Endothelial cell of umbilical vein (primary cell): ENCODE results near the gene GPN3. TPM values are rescaled to one million over a fixed set of nuclear protein-coding genes. Genes with fewer than 3 reads are reported as not detected.
A peak's percentile ranks its signal among the peaks of the same experiment; 100 is the strongest.
"Not testable (repeated sequence)": the region's sequence is repeated elsewhere in the genome, so short reads cannot be mapped to it uniquely, and the experiment has no call there.

ENCODE experiments used
- BruUV-seq: library from RNA; stranded (reverse); fragments of 400-500 nt; replicated peaks from 2 replicates; lab custom pipeline; 2021; lab: Mats Ljungman, UMichigan
- CTCF ChIA-PET: fragments of 300-600, 350-600 bp; sonication (Branson Sonifier 250); formaldehyde crosslinking; loops from one replicate; lab custom pipeline; 2021; ENCODE audit warnings: antibody characterized with exemption, inconsistent platforms; lab: Charles Lee
- POLR2A ChIA-PET: fragments of 300-600, 350-600 bp; sonication (Branson Sonifier 250); formaldehyde crosslinking; loops from one replicate; lab custom pipeline; 2021; ENCODE audit warnings: antibody characterized with exemption, inconsistent platforms; lab: Charles Lee
- DNase-seq: peaks from one replicate; pipeline ENCODE4 v3.0.0-alpha.2; 2011; ENCODE audit warnings: low read depth, low spot score
- FAIRE-seq: peaks from 2 replicates; lab custom pipeline; 2011; peaks lifted over from hg19 to GRCh38; lab: Jason Lieb, UNC
- H2AFZ ChIP-seq: 2 replicates; pipeline ENCODE4 v1.6.0; 2012; ENCODE audit warnings: low read depth, low read length, control low read depth, inconsistent platforms
- H3K27ac ChIP-seq: 2 replicates; pipeline ENCODE4 v1.5.1; 2011; ENCODE audit warnings: low read depth, mild to moderate bottlenecking, control low read depth, low read length, moderate library complexity; ENCODE audit not compliant: insufficient read depth
- H3K27me3 ChIP-seq, 2 experiments: 2 replicates each; pipeline versions ENCODE4 v1.6.0 to v1.6.1; 2011; ENCODE audit warnings: low read length in 2 of 2, mixed read lengths in 1 of 2; ENCODE audit not compliant: control insufficient read depth in 2 of 2, insufficient read depth in 2 of 2
- H3K36me3 ChIP-seq, 2 experiments: 2 replicates in 1 of 2; 3 replicates in 1 of 2; pipeline ENCODE4 v1.5.1; 2011; ENCODE audit warnings: low read length in 2 of 2, mild to moderate bottlenecking in 1 of 2, moderate library complexity in 1 of 2; ENCODE audit not compliant: control insufficient read depth in 2 of 2, insufficient read depth in 2 of 2; ENCODE audit errors: extremely low read depth in 1 of 2
- H3K4me1 ChIP-seq: 3 replicates; pipeline ENCODE4 v1.5.1; 2011; ENCODE audit warnings: mild to moderate bottlenecking, low read length; ENCODE audit not compliant: control insufficient read depth, insufficient read depth; ENCODE audit errors: extremely low read depth
- H3K4me2 ChIP-seq: 2 replicates; pipeline ENCODE4 v1.6.1; 2011; ENCODE audit warnings: low read length, control low read depth, mixed read lengths; ENCODE audit not compliant: insufficient read depth
- H3K4me3 ChIP-seq, 3 experiments: fragments of 200-600 bp in 1 of 3; sonication (generic), shearing (Covaris generic) in 1 of 3; replicated peaks in 1 of 3; 2 replicates each; pipeline ENCODE4 v1.5.1; 2011 to 2016; ENCODE audit warnings: control low read depth in 3 of 3, low read length in 3 of 3, mild to moderate bottlenecking in 2 of 3, inconsistent platforms in 1 of 3, low read depth in 1 of 3, moderate library complexity in 1 of 3; ENCODE audit not compliant: insufficient read depth in 1 of 3
- H3K79me2 ChIP-seq: 2 replicates; pipeline ENCODE4 v1.6.0; 2012; ENCODE audit warnings: low read length, inconsistent platforms; ENCODE audit not compliant: control insufficient read depth, insufficient read depth
- H3K9ac ChIP-seq: replicated peaks from 2 replicates; pipeline ENCODE3; 2011; ENCODE audit warnings: low read length, control low read depth; ENCODE audit not compliant: insufficient read depth; ENCODE audit errors: extremely low read depth
- H3K9me1 ChIP-seq: replicated peaks from 3 replicates; pipeline ENCODE4 v1.6.0; 2011; ENCODE audit warnings: mild to moderate bottlenecking, low read length; ENCODE audit not compliant: control insufficient read depth, insufficient read depth; ENCODE audit errors: extremely low read depth
- H3K9me3 ChIP-seq: replicated peaks from 2 replicates; pipeline ENCODE4 v1.5.1; 2012; ENCODE audit warnings: low read length, inconsistent platforms; ENCODE audit not compliant: control insufficient read depth, insufficient read depth
- H4K20me1 ChIP-seq: replicated peaks from 2 replicates; pipeline ENCODE3; 2011; ENCODE audit warnings: mild to moderate bottlenecking, low read length; ENCODE audit not compliant: control insufficient read depth, insufficient read depth; ENCODE audit errors: extremely low read depth
- EZH2 ChIP-seq: IDR thresholded peaks from 2 replicates; pipeline ENCODE4 v1.6.1; 2012; ENCODE audit warnings: borderline replicate concordance, low read depth, mild to moderate bottlenecking, moderate library complexity, low read length, inconsistent platforms; ENCODE audit not compliant: severe bottlenecking
- GATA2 ChIP-seq: IDR thresholded peaks from 2 replicates; pipeline ENCODE4 v1.7.0; 2011; ENCODE audit warnings: low read depth, mild to moderate bottlenecking, moderate library complexity, mixed read lengths, low read length; ENCODE audit not compliant: insufficient read length, insufficient read depth
- MYC ChIP-seq: IDR thresholded peaks from one replicate; pipeline ENCODE4 v1.6.1; 2011; ENCODE audit warnings: mild to moderate bottlenecking, low read depth, low read length
- POLR2A ChIP-seq: IDR thresholded peaks from 2 replicates; pipeline ENCODE4 v1.6.1; 2012; ENCODE audit warnings: low read depth, mild to moderate bottlenecking, control low read depth, low read length
- POLR2AphosphoS5 ChIP-seq: IDR thresholded peaks from 2 replicates; pipeline ENCODE4 v1.6.1; 2012; ENCODE audit warnings: low read depth, mild to moderate bottlenecking, control low read depth, low read length, moderate library complexity; ENCODE audit not compliant: insufficient read depth
- dilution Hi-C: fragments of 300-500 bp; cut with MboI; formaldehyde crosslinking; loops from one replicate; pipeline ENCODE4 v1.15.0; 2019; ENCODE audit warnings: low sequenced_read_pairs; ENCODE audit not compliant: extremely low pct_ligation_motif_present
- intact Hi-C: fragments of 100-400 bp; cut with micrococcal nuclease; formaldehyde crosslinking; loops from one replicate; pipeline ENCODE4 v1.10.0; 2022
- polyA plus RNA-seq, 4 experiments: library from polyadenylated mRNA; depleted of rRNA in 3 of 4; stranded (reverse) in 3 of 4; unstranded in 1 of 4; fragments of >200 nt; gene quantifications; 2 replicates each; pipeline versions ENCODE4 v1.2.1 to v1.2.3, GENCODE V29; 2011 to 2012; ENCODE audit warnings: missing spikeins in 1 of 4
- total RNA-seq: library from RNA; stranded (reverse); gene quantifications from 2 replicates; pipeline ENCODE4 v1.2.3, GENCODE V29; 2021

The GPN3 gene
- total and polyA plus RNA-seq, 2 donors (not counting 3 experiments of a cell fraction or from before 2014, with no cell fraction given): 26.6 to 29.6 TPM

DNA sequence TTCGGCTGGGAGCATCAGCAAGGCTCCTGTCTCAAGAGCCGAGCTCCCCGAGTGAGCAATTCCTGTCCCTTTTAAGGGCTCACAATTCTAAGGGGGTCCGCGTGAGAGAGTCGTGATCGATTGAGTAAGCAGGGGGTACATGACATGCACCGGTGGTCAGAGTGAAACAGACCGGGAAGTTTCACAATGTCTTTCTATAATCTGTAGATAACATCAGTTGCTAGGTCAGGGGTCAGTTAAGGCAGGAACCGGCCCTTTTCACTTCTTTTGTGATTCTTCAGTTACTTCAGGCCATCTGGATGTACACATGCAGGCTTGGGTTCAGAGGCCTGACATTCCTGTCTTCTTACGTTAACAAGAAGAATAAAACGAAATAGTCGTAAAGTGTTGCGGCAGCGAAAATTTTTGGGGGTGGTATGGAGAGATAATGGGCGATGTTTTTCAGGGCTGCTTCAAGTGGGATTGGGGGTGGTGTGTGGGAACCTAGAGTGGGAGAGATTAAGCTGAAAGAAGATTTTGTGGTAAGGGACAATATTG, 62.9 kb downstream of the GPN3 start:
- H3K36me3 ChIP-seq, H3K4me2 ChIP-seq, CTCF ChIA-PET, BruUV-seq, H4K20me1 ChIP-seq, H3K4me3 ChIP-seq, DNase-seq, H3K27me3 ChIP-seq, H3K9ac ChIP-seq, H3K4me1 ChIP-seq, intact Hi-C loops, H2AFZ ChIP-seq, FAIRE-seq, dilution Hi-C loops, POLR2A ChIA-PET, H3K27ac ChIP-seq, H3K9me1 ChIP-seq, H3K9me3 ChIP-seq: not testable (repeated sequence)
- peaks cover 31% of the 10 kb centered on the region for H3K79me2 ChIP-seq

DNA sequence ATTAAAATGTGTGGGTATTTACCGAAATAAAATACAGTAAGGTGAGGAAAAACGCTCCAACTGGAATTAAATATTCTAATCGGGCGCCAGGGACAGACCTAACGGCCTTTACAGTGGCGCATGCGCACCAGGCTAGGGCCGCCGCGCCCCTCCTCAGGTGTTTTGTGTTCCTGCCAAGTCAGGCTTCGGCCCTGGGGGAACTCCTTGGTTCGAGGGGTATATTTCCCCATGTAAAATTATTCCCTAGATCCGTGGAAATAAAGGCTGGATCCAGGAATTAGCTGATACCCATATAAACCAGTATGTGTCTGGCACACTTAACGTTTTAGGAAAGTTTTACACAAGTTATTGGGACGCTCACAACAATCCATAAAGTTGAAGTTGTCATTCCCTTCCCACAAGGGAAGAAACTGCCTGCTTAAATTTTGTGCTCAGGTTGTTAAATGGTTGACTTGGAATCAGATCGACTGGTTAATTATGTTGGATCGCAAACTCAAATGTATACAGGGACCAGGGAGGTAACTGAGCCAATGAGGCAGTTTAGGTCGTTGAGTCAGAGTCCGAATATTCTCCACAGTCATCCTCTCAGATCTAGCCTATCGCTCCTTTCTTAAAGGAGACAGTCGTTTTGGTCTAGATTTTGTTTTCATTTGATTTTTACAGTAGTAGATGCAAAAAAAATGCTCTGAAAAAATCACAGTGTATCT, 63.9 kb downstream of the GPN3 start:
- Histone ChIP-seq H3K36me3 (peaks cover 3% of the 10 kb centered on the region in 2 experiments), H3K79me2 (peaks cover 41% of the 10 kb centered on the region), H3K9me1 (no peaks in the 10 kb centered on the region), H3K4me3 (peak overlapping the region; percentile 49 to 84 (median 61)), H2AFZ (peak overlapping the region; percentile 100), H3K9me3 (no peaks in the 10 kb centered on the region), H4K20me1 (no peaks in the 10 kb centered on the region), H3K4me1 (peaks cover 8% of the 10 kb centered on the region), H3K9ac (peak overlapping the region; percentile 99), H3K4me2 (peak overlapping the region; percentile 99), H3K27ac (peak overlapping the region; percentile 97), H3K27me3 (no peaks in the 10 kb centered on the region)
- TSS peak; percentile 91 for BruUV-seq
- ChIA-PET CTCF (interaction anchor here (1.0 to 2.1 kb wide), 2 partner anchors 27 to 205 kb away, joined by 3 to 11 read pairs; no protein-coding TSS in a partner anchor), POLR2A (interaction anchor here (0.6 kb wide), 1 partner anchor 11 kb away, joined by 7 read pairs; no protein-coding TSS in a partner anchor)
- dilution Hi-C loops (no loop called here), intact Hi-C loops (loop anchor here (1.0 to 2.0 kb wide), 2 partner anchors 27 to 123 kb away; partner anchors contain the start of gene ATP2A2)
- FAIRE-seq: no peak
- TF ChIP-seq POLR2AphosphoS5 (no peak), GATA2 (no peak), EZH2 (no peak), MYC (no peak), POLR2A (peak; percentile 11)
- peak; percentile 68 for DNase-seq
